NCI-H1417 treated with DMSO at 0.1 percent for 48 hours (cell line): ENCODE results near the gene GPR68.
A peak's percentile ranks its signal among the peaks of the same experiment; 100 is the strongest.

Experiments
- DNase-seq: peaks from one replicate; lab custom pipeline; 2025; lab: John Stamatoyannopoulos, UW

Gene GPR68

GRCh38 chr14:91244501-91244901, at the start of gene GPR68:
TSS of gene GPR68 (minus strand) at chr14:91244704. CDS start at chr14:91235050, 9,654 bp downstream.
- peak; percentile 40 for DNase-seq

- no peak for DNase-seq
Measured at GRCh38 chr14:91294153-91294552, 49.6 kb upstream of the GPR68 start.

- no peak for DNase-seq
Measured at GRCh38 chr14:91293281-91293680, 48.8 kb upstream of the GPR68 start.

- DNase-seq, result no peak
Measured at GRCh38 chr14:91292491-91292890, 48.0 kb upstream of the GPR68 start.

- DNase-seq, result no peak
Measured at GRCh38 chr14:91291786-91292405, 47.4 kb upstream of the GPR68 start.

GRCh38 chr14:91290986-91291385, 46.5 kb upstream of the GPR68 start:
- no peak for DNase-seq

- DNase-seq, result no peak
Measured at GRCh38 chr14:91289464-91289863, 45.0 kb upstream of the GPR68 start.

GRCh38 chr14:91288876-91289275, 44.4 kb upstream of the GPR68 start:
- no peak for DNase-seq

GRCh38 chr14:91286530-91286937, 42.0 kb upstream of the GPR68 start:
- DNase-seq, result peak; percentile 28

GRCh38 chr14:91284791-91285548, 40.5 kb upstream of the GPR68 start:
- no peak for DNase-seq

- DNase-seq, result no peak
Measured at GRCh38 chr14:91284146-91284790, 39.8 kb upstream of the GPR68 start.

GRCh38 chr14:91283666-91284065, 39.2 kb upstream of the GPR68 start:
- DNase-seq, result no peak

- DNase-seq, result no peak
Measured at GRCh38 chr14:91282954-91283645, 38.6 kb upstream of the GPR68 start.

- no peak for DNase-seq
Measured at GRCh38 chr14:91281346-91281745, 36.8 kb upstream of the GPR68 start.

GRCh38 chr14:91280129-91280528, 35.6 kb upstream of the GPR68 start:
- no peak for DNase-seq

- DNase-seq, result no peak
Measured at GRCh38 chr14:91279354-91279753, 34.9 kb upstream of the GPR68 start.

GRCh38 chr14:91278383-91278715, 33.8 kb upstream of the GPR68 start:
- DNase-seq, result no peak

GRCh38 chr14:91277546-91278382, 33.3 kb upstream of the GPR68 start:
- no peak for DNase-seq

- DNase-seq, result no peak
Measured at GRCh38 chr14:91274796-91275195, 30.3 kb upstream of the GPR68 start.

- no peak for DNase-seq
Measured at GRCh38 chr14:91273885-91274273, 29.4 kb upstream of the GPR68 start.

- no peak for DNase-seq
Measured at GRCh38 chr14:91273273-91273884, 28.9 kb upstream of the GPR68 start.
